Stimulated activated CD4-positive, alpha-beta T cell treated with anti-CD3 and anti-CD28 coated beads, Interleukin-1b, Interleukin-23, amount 100 ng/mL, for 4 hours (primary cell): Measurements from ENCODE around the gene UNKL.
"Not testable (repeated sequence)": the region's sequence is repeated elsewhere in the genome, so short reads cannot be mapped to it uniquely, and the experiment has no call there.

Experiments
- DNase-seq, 2 donors: peaks; one replicate each; pipeline ENCODE4 v3.0.0-alpha.2; 2020; ENCODE audit warnings: low read depth in 2 of 2

The UNKL gene

DNA sequence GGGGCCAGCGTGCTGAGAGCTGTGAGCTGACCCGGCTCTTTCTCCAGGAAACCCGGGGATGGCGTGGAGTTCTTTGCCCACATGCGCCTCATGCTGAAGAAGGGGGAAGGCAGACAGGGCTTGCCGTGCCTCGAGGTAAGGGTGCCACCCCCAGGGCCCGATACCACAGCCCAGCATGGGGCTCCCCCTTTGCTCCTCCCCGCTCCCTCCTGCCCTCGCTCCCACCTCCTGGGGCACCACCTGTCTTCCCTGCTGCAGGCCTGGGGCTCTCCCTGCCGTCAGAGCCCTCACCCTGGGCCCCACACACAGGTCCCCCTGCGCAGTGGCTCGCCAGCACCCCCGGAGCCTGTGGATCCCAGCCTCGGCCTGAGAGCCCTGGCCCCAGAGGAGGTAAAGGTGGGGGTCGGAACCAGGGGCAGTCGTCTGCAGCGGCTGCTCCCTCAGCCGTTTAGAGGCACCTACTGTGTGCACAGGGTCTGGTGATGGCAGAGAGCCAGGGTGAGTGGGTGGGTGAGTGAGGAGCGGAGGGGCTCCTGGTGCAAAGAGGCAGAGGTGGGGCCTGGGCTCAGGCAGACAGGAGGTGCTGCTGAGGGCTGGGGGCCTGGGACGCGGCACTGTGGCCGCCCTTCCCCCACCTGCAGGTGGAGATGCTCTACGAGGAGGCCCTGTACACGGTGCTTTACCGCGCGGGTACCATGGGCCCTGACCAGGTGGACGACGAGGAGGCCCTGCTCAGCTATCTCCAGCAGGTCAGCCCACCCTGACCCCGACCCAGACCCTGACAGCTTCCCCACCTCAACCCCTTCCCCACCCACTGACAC lies 75.4 kb downstream of the UNKL start:
- DNase-seq: no peak

DNA sequence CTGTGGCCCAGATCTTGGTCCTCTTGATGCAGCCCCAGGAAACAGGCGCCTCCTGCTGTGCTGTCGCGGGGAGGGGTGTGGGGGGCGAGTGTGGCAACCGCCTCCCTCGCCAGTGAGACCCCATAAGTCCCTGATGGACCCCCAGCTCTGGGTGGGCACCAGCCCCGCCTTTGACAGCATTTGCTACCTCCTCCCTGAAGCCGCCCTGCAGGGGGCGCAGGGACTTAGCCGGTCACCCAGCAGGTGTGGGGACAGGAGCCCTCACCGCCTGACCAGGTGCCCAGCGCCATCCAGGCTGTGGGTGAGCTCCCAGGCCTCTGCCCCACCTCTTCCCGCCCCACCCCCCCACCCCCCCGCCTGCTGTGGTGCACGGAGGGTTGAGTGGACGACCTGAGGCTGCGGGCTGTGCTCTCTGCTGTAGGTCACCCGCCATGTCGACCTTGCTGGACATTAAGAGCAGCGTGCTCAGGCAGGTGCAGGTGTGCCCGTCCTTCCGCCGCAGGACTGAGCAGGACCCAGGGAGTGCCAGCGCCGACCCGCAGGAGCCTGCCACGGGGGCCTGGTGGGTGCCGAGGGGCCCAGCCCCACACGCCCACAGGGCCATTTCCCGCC lies 76.3 kb downstream of the UNKL start:
- peak in 1 of 2 donors; percentile 16 for DNase-seq

- DNase-seq: no peak
Observed at GRCh38 chr16:1337486-1337885, 77.0 kb downstream of the UNKL start.

- no peak for DNase-seq
Observed at GRCh38 chr16:1336619-1337018, 77.9 kb downstream of the UNKL start.

- DNase-seq: no peak
Observed at GRCh38 chr16:1335996-1336395, 78.5 kb downstream of the UNKL start.

DNA sequence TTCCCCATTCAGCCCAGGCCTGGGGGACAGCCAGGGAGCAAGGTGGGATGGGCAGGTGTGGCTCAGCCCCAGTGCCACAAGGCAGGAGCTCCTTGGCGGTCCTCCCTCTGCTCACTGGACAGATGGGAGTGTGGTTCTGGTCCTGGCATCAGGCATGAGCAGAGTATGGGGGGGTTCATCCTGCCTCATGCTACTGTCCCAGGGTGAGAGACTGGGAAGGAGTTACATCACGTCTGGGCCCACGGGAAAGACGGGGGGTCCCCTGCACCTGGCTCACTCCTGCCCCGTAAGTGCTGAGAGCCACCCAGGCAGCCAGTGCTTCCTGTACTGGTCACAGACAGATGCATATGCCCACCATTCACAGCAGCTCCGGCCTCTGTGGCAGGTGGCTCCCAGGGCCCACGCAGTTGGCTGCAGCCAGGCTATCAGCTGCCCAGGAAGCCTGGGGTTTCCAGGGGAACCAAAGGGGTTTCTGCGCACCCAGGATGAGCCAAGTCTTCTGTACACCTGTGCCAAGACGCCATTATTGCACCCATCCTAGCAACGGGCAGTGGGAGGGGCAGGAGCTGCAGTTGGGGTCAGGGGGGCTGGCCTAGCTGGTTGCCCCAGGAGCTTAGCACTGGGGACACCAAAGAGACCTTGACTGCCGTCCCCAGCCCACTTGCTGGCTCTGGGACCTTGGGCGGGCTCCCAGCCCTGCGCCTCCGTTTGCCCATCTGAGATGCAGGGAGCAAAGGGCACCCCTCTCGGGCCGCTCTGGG lies 79.1 kb downstream of the UNKL start:
- DNase-seq: no peak

DNA sequence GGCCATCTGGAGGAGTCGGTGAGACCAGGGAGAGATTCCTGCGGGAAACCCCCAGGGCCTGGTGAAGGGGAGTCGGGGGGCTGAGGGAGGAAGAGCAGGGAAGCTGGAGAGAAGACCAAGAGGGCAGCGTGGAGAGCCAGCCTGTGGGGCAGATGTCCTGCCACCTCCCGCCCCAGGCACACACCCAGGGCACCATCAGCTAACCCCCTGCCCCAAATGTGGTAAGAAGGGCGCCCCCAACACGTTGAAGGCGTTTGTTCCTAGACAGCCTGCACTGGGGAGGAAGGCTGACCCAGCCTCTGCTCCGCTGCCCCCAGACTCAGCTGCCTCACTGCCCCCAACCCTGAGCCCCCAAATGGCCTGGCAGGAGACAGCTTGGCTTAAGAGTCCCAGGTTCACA lies 79.8 kb downstream of the UNKL start:
- DNase-seq: no peak

- DNase-seq: no peak
Observed at GRCh38 chr16:1333854-1334700, 80.4 kb downstream of the UNKL start.

- peak in 1 of 2 donors; percentile 40 for DNase-seq
Observed at GRCh38 chr16:1333149-1333812, 81.2 kb downstream of the UNKL start, which contains the start of gene BAIAP3. BAIAP3 (plus strand) TSS chr16:1333645; CDS start chr16:1338550, 4,905 bp downstream.

DNA sequence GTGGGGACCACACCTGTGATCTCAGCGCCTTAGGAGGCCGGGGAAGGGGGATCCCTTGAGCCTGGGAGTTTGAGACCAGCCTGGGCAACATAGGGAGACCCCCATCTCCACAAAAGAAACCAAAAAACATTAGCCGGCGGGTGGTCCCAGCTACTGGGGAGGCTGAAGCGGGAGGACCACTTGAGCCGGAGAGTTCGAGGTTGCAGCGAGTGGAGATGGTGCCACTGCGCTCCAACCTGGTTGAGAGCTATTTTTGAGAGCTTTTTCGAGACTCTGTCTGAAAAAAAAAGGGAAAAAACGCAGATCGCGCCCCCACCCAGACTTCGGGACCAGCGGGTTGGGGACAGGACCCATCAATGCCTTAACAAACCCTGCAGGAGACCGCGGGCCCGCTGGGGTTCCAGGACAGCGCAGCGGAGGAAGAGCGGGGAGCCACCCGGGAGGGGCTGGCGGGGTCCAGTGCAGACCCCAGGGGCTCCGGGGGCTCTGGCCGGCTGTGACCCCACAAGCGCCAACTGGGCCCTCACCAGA lies 81.8 kb downstream of the UNKL start:
- no peak for DNase-seq

DNA sequence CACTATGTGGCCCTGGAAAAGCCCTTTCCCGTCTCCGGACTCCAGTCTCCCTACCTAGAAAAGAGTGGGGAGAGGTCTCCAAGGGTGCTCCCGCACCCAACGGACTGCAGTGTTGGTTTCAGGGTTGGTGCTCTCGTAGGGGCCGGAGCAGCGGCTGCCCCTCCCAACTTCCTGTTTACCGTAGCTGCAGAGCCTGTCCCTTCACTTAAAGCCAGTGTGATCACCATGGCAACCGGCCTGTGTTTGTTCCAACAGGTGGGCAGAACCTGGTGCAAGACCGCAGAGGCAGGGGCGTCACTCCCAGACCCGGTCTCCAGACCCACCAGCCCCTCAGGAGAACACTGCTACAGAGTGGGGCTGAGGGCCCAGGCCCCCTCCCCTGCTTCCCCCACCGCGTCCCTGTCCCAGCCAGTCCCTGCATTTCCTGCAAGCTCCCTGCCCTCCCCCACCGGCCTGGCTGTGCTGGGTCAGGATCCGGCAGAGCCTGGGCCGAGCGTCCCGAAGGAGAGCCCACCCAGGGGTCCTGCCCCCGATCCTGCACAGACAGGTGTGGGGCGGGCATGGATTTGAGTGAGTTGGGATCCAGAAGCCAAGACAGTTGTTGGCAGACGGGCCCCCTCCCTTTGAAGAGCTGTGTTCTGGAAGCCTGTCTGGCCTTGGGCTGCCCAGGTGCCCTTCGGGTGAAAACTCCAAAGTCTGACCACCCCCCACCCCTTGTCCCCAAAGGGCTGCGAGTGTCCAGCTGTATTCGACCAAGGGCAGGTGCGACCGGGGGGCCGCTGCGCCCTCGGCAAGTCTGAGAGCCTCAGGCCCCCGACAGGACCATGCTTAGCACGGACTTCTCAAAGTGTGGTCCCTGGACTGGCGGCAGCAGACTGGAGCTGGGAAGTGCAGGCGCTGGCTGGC lies 82.5 kb downstream of the UNKL start:
- no peak for DNase-seq

- DNase-seq: no peak
Observed at GRCh38 chr16:1330931-1331711, 83.4 kb downstream of the UNKL start.

GRCh38 chr16:1330260-1330914 lies 84.1 kb downstream of the UNKL start:
- DNase-seq: no peak

DNA sequence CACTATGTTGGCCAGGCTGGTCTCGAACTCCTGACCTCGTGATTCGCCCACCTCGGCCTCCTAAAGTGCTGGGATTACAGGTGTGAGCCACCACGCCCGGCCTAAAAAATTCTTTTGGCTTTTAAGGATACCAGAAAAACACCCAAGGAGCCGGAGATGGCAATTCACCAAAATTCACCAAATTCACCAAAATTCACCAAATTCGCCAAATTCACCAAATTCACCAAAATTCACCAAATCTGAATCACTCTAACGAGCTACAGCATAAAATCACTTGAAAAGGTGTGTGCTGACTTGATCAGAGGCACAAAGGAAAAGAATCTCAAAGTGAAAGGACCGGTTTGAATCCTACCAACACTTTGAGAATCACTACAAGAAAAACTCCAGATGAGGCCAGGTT lies 85.5 kb downstream of the UNKL start:
- DNase-seq: not testable (repeated sequence)

- not testable (repeated sequence) for DNase-seq
Observed at GRCh38 chr16:1328136-1328535, 86.4 kb downstream of the UNKL start.

DNA sequence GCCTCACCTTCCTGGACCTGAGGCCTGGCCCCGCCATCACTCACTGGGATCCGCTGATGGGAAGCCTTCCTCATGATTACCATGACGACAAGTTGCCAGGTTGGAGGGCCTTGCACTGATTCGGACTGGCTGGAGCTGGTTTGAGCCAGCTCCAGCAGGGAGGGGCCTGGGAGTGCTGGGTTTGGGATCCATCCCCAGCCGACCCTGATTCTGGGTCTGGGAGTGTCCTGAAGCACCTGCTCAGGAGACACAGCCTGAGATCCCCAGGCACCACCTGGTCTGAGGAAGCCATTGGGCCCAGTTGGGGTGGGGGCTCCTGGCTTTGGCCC lies 86.9 kb downstream of the UNKL start:
- DNase-seq: no peak

- DNase-seq: no peak
Observed at GRCh38 chr16:1326946-1327618, 87.4 kb downstream of the UNKL start.

DNA sequence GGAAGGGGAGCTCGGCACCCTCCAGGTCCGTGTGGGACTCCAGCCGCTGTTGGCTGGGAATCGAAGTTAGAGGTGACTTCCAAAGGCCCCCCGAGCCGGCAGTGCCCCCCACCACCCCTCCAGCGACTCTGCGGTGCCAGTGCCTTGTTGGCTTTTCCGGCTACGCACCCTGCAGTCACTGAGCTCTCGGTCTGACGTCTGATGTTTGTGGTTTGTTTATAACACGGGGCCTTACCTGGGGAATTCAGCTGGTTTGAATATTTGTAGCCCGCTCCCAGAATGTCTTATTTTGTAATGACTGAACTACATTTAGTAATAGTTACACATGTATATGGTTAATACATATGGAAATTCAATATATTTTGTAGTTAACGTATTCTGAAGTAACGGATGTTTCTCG lies 88.1 kb downstream of the UNKL start:
- DNase-seq: no peak
